D721Med (cell line): ENCODE results near the gene CLSTN3.
A peak's percentile ranks its signal among the peaks of the same experiment; 100 is the strongest.

Source experiments
- DNase-seq: peaks from one replicate; pipeline ENCODE4 v3.0.0; 2011; ENCODE audit warnings: low spot score; ENCODE audit not compliant: insufficient read length
- FAIRE-seq: peaks from 2 replicates; lab custom pipeline; 2011; peaks lifted over from hg19 to GRCh38; lab: Jason Lieb, UNC
- CTCF ChIP-seq: IDR thresholded peaks from 2 replicates; pipeline ENCODE4 v1.5.1; 2012; ENCODE audit warnings: mild to moderate bottlenecking, control low read depth; ENCODE audit not compliant: insufficient read depth; ENCODE audit errors: missing control alignments

CLSTN3 gene

GRCh38 chr12:7091660-7092228, 38.4 kb upstream of the CLSTN3 start:
- DNase-seq, result no peak
- FAIRE-seq, result no peak
- TF ChIP-seq CTCF, result no peak

- FAIRE-seq, result no peak
- DNase-seq, result peak; percentile 43
- TF ChIP-seq CTCF, result peak; percentile 91
Measured at GRCh38 chr12:7092229-7092985, 37.8 kb upstream of the CLSTN3 start, which contains the start of gene C1R. Gene C1R (minus strand): TSS chr12:7092445. CDS start chr12:7092388, 57 bp downstream.

- no peak for DNase-seq
- FAIRE-seq, result no peak
- TF ChIP-seq CTCF, result no peak
Measured at GRCh38 chr12:7092986-7093460, 37.1 kb upstream of the CLSTN3 start.

GRCh38 chr12:7093486-7093885, 36.7 kb upstream of the CLSTN3 start:
- FAIRE-seq, result no peak
- no peak for DNase-seq
- no peak for TF ChIP-seq CTCF

- FAIRE-seq (no peak), DNase-seq (no peak)
- no peak for TF ChIP-seq CTCF
Measured at GRCh38 chr12:7093892-7094291, 36.3 kb upstream of the CLSTN3 start.

- no peak for FAIRE-seq
Measured at GRCh38 chr12:7096006-7096932, 33.9 kb upstream of the CLSTN3 start.

More at GRCh38 chr12:7096006-7096932, 33.9 kb upstream of the CLSTN3 start:
- TF ChIP-seq CTCF, result no peak
- DNase-seq, result no peak
